IMR-90 (cell line): ENCODE measurements around the gene IGF2BP1. TPM values are rescaled to one million over a fixed set of nuclear protein-coding genes. Genes with fewer than 3 reads are reported as not detected.

Source experiments
- ATAC-seq: fragments of 200-7000 bp; cut with Tn5 transposase; 2 replicates; pipeline ENCODE4 v1.9.1; 2020; ENCODE audit warnings: low read depth, mild to moderate bottlenecking, moderate library complexity
- BruUV-seq: library from RNA; stranded (reverse); fragments of 400-500 nt; replicated peaks from 2 replicates; lab custom pipeline; 2021; lab: Mats Ljungman, UMichigan
- CTCF ChIA-PET: fragments of 300-600 bp; formaldehyde crosslinking; extraction: SDS; loops from one replicate; lab custom pipeline; 2021; ENCODE audit warnings: antibody characterized with exemption; lab: Yijun Ruan, JAX
- POLR2A ChIA-PET: fragments of 300-600 bp; sonication (Branson Sonifier 250); formaldehyde crosslinking; loops from one replicate; lab custom pipeline; 2022; ENCODE audit warnings: antibody characterized with exemption; ENCODE audit not compliant: unreplicated experiment; lab: Charles Lee
- DNase-seq: peaks from one replicate; pipeline ENCODE4 v3.0.0; 2013
- H2AFZ ChIP-seq: replicated peaks from 2 replicates; pipeline ENCODE3; 2013; ENCODE audit warnings: low read length, mild to moderate bottlenecking; ENCODE audit not compliant: poor library complexity
- H2AK5ac ChIP-seq: 2 replicates; pipeline ENCODE4 v1.6.1; 2013; ENCODE audit warnings: low read depth, low read length, inconsistent platforms
- H2AK9ac ChIP-seq: replicated peaks from 2 replicates; pipeline ENCODE3; 2013; ENCODE audit warnings: mild to moderate bottlenecking, low read depth, low read length, moderate library complexity; ENCODE audit not compliant: poor library complexity
- H2BK120ac ChIP-seq: 2 replicates; pipeline ENCODE4 v1.6.1; 2013; ENCODE audit warnings: low read depth, low read length, inconsistent platforms
- H2BK15ac ChIP-seq: 3 replicates; pipeline ENCODE4 v1.6.1; 2013; ENCODE audit warnings: low read depth, low read length, inconsistent platforms
- H2BK20ac ChIP-seq: 2 replicates; pipeline ENCODE4 v1.6.1; 2013; ENCODE audit warnings: low read depth, mild to moderate bottlenecking, inconsistent platforms, low read length, moderate library complexity
- H2BK5ac ChIP-seq: 2 replicates; pipeline ENCODE4 v1.6.1; 2013; ENCODE audit warnings: mild to moderate bottlenecking, low read depth, low read length, inconsistent platforms; ENCODE audit not compliant: poor library complexity, severe bottlenecking
- H3K14ac ChIP-seq: replicated peaks from 2 replicates; pipeline ENCODE4 v1.6.1; 2013; ENCODE audit warnings: low read depth, low read length, inconsistent platforms
- H3K18ac ChIP-seq: 2 replicates; pipeline ENCODE4 v1.6.1; 2013; ENCODE audit warnings: low read depth, low read length, control low read depth
- H3K23ac ChIP-seq: 2 replicates; pipeline ENCODE4 v1.6.1; 2013; ENCODE audit warnings: low read depth, low read length, inconsistent platforms
- H3K27ac ChIP-seq: 2 replicates; pipeline ENCODE4 v1.5.1; 2013; ENCODE audit warnings: mild to moderate bottlenecking, control low read depth, low read length; ENCODE audit not compliant: insufficient read depth
- H3K27me3 ChIP-seq: 2 replicates; pipeline ENCODE4 v1.6.1; 2013; ENCODE audit warnings: low read length; ENCODE audit not compliant: control insufficient read depth, insufficient read depth
- H3K36me3 ChIP-seq: 2 replicates; pipeline ENCODE4 v1.6.1; 2013; ENCODE audit warnings: low read length, mixed read lengths; ENCODE audit not compliant: control insufficient read depth, insufficient read depth
- H3K4ac ChIP-seq: 2 replicates; pipeline ENCODE4 v1.6.1; 2013; ENCODE audit warnings: low read depth, low read length, inconsistent platforms
- H3K4me1 ChIP-seq: 2 replicates; pipeline ENCODE4 v1.6.1; 2013; ENCODE audit warnings: low read length, mixed read lengths; ENCODE audit not compliant: control insufficient read depth, insufficient read depth
- H3K4me2 ChIP-seq: 2 replicates; pipeline ENCODE4 v1.6.1; 2013; ENCODE audit warnings: low read depth, mild to moderate bottlenecking, control low read depth, low read length, moderate library complexity
- H3K4me3 ChIP-seq: 2 replicates; pipeline ENCODE4 v1.5.1; 2013; ENCODE audit warnings: low read depth, mild to moderate bottlenecking, control low read depth, low read length, moderate library complexity; ENCODE audit not compliant: insufficient read depth
- H3K56ac ChIP-seq: 2 replicates; pipeline ENCODE4 v1.6.1; 2013; ENCODE audit warnings: low read length, inconsistent platforms; ENCODE audit not compliant: insufficient read depth; ENCODE audit errors: extremely low read depth
- H3K79me1 ChIP-seq, 2 experiments: 2 replicates each; pipeline ENCODE4 v1.6.1; 2013; ENCODE audit warnings: low read length in 2 of 2, inconsistent platforms in 1 of 2, low read depth in 1 of 2
- H3K9ac ChIP-seq: 2 replicates; pipeline ENCODE4 v1.6.1; 2013; ENCODE audit warnings: low read depth, low read length, control low read depth
- H3K9me1 ChIP-seq: 2 replicates; pipeline ENCODE4 v1.6.1; 2013; ENCODE audit warnings: low read length, inconsistent platforms; ENCODE audit not compliant: insufficient read depth
- H3K9me3 ChIP-seq: 2 replicates; pipeline ENCODE4 v1.6.1; 2013; ENCODE audit warnings: low read length; ENCODE audit not compliant: control insufficient read depth, insufficient read depth
- H4K20me1 ChIP-seq: 2 replicates; pipeline ENCODE4 v1.6.1; 2013; ENCODE audit warnings: low read length, inconsistent platforms; ENCODE audit not compliant: insufficient read depth
- H4K5ac ChIP-seq: 2 replicates; pipeline ENCODE4 v1.6.1; 2013; ENCODE audit warnings: mild to moderate bottlenecking, low read depth, low read length, control low read depth
- H4K8ac ChIP-seq, 2 experiments: 2 replicates each; pipeline ENCODE4 v1.6.1; 2013; ENCODE audit warnings: low read depth in 2 of 2, low read length in 2 of 2, control low read depth in 1 of 2, inconsistent platforms in 1 of 2
- H4K91ac ChIP-seq: 2 replicates; pipeline ENCODE4 v1.6.1; 2013; ENCODE audit warnings: low read depth, low read length, inconsistent platforms; ENCODE audit not compliant: insufficient read depth
- MAFK ChIP-seq: IDR thresholded peaks from 2 replicates; pipeline ENCODE4 v1.6.1; 2012; ENCODE audit warnings: low read depth, low read length, improper control_type of control experiment
- MXI1 ChIP-seq: IDR thresholded peaks from 2 replicates; pipeline ENCODE4 v1.6.1; 2012; ENCODE audit warnings: low read depth, mild to moderate bottlenecking, low read length, moderate library complexity, borderline replicate concordance
- RAD21 ChIP-seq: IDR thresholded peaks from 2 replicates; pipeline ENCODE4 v1.6.1; 2012; ENCODE audit warnings: low read length, improper control_type of control experiment
- RFX5 ChIP-seq: IDR thresholded peaks from 2 replicates; pipeline ENCODE4 v1.8.0; 2012; ENCODE audit warnings: low read depth, mild to moderate bottlenecking, low read length, moderate library complexity
- WGBS, 2 experiments: methylation state at CpG; one replicate each; pipeline versions ENCODE4 v1.1.5 to v1.1.7; 2013; ENCODE audit warnings: missing lambda C conversion rate in 2 of 2; ENCODE audit not compliant: insufficient read length in 1 of 2; ENCODE audit errors: extremely low coverage in 2 of 2; 5-methylcytosine and 5-hydroxymethylcytosine counted together
- dilution Hi-C: fragments of 300-500 bp; cut with HindIII; formaldehyde crosslinking; loops from one replicate; pipeline ENCODE4 v1.14.3; 2018; ENCODE audit warnings: low sequenced_read_pairs; ENCODE audit not compliant: unreplicated experiment
- in situ Hi-C: fragments of 300-500 bp; cut with MboI; formaldehyde crosslinking; loops from 3 replicates; pipeline ENCODE4 v1.14.3; 2019; ENCODE audit warnings: low sequenced_read_pairs, inconsistent platforms, mixed read lengths
- intact Hi-C: fragments of 100-400 bp; cut with micrococcal nuclease; formaldehyde crosslinking; loops from 2 replicates; pipeline ENCODE4 v1.10.0; 2022
- polyA plus RNA-seq, 3 experiments: library from polyadenylated mRNA; depleted of rRNA; stranded (reverse); fragments of >200 nt; gene quantifications; 2 replicates each; pipeline ENCODE4 v1.2.3, GENCODE V29; 2012; ENCODE audit warnings: low replicate concordance in 1 of 3
- total RNA-seq: library from RNA; depleted of rRNA; stranded (reverse); fragments of >200 nt; gene quantifications from 2 replicates; pipeline ENCODE4 v1.2.3, GENCODE V29; 2012

Gene IGF2BP1
- total and polyA plus RNA-seq, 2 of the 4 experiments (the other 2 are of a cell fraction) = 10.2 to 13.1 TPM

DNA sequence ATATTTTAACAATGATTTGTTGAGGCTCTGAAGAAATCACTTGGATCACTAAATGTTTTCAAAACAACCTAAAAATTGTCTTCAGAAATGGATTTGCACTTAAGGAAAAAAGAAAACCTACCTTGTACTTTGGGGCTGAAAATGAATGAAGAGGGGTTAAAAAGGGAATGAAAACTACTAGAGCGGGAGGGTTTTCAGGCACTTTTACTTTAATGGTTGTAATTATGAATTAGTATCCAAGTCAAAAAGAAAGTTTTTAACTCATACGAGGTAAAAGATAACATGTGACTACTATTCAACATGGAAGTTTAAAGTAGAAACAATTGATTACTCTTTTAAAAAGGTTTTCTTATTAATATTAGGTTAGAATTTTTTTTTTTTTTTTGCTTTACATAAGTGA, 5.1 kb downstream of the IGF2BP1 start:
- ATAC-seq = no peak
- in situ Hi-C loops (loop anchor here (5.0 kb wide), 1 partner anchor 60 kb away; the partner anchor contains the start of gene SNF8), intact Hi-C loops (no loop called here), dilution Hi-C loops (no loop called here)
- Histone ChIP-seq H2BK15ac (no peak overlapping the region), H3K18ac (no peak overlapping the region), H2BK20ac (no peak overlapping the region), H3K4me1 (peaks cover 6% of the 10 kb centered on the region), H2BK5ac (no peak overlapping the region), H3K79me1 (peaks cover 9 to 42% of the 10 kb centered on the region in 2 experiments; a peak in 3 of 4 replicates), H4K5ac (no peak overlapping the region), H3K4me2 (peak overlapping the region; percentile 16; the same call in 1 of the 2 replicates), H2AK5ac (no peak overlapping the region), H3K36me3 (peaks cover 2% of the 10 kb centered on the region), H4K8ac (no peak overlapping the region), H2AFZ (no peak overlapping the region), H3K14ac (no peak overlapping the region), H2AK9ac (no peak overlapping the region), H3K9me1 (peaks cover 12% of the 10 kb centered on the region), H2BK120ac (no peak overlapping the region), H4K91ac (no peak overlapping the region), H3K27me3 (no peaks in the 10 kb centered on the region), H3K27ac (no peak overlapping the region), H3K4ac (no peak overlapping the region), H3K23ac (no peak overlapping the region), H3K4me3 (no peak overlapping the region), H3K56ac (no peak overlapping the region), H3K9ac (no peak overlapping the region), H4K20me1 (peaks cover 41% of the 10 kb centered on the region), H3K9me3 (no peaks in the 10 kb centered on the region)
- no TSS peak for BruUV-seq
- TF ChIP-seq MXI1 (no peak), RFX5 (no peak), MAFK (no peak), RAD21 (no peak)
- ChIA-PET CTCF (interaction anchor here (1.6 kb wide), 1 partner anchor 14 kb away, joined by 4 read pairs; no protein-coding TSS in a partner anchor), POLR2A (no interaction called here)
- no peak for DNase-seq
- no CpG with 5 or more reads among the region's 2 CpGs for WGBS, 2 experiments
